ENCODE results near the gene BIRC5.
"Not testable (repeated sequence)": the region's sequence is repeated elsewhere in the genome, so short reads cannot be mapped to it uniquely, and the experiment has no call there.

The BIRC5 gene

GRCh38 chr17:78223765-78224164 lies 9.7 kb downstream of the BIRC5 start:
- no peak for DNase-seq (ENCODE audit: extremely low spot score, insufficient read length, low read depth)
- no peak for FAIRE-seq

GRCh38 chr17:78224231-78225087 lies 10.4 kb downstream of the BIRC5 start:
- FAIRE-seq, result no peak
- no peak for DNase-seq (ENCODE audit: extremely low spot score, insufficient read length, low read depth)

GRCh38 chr17:78225088-78225865 lies 11.2 kb downstream of the BIRC5 start:
- no peak for DNase-seq (ENCODE audit: extremely low spot score, insufficient read length, low read depth)
- FAIRE-seq, result no peak

GRCh38 chr17:78226055-78226758 lies 12.2 kb downstream of the BIRC5 start:
- DNase-seq (ENCODE audit: extremely low spot score, insufficient read length, low read depth), result no peak
- no peak for FAIRE-seq

- FAIRE-seq (no peak), DNase-seq (ENCODE audit: extremely low spot score, insufficient read length, low read depth) (no peak)
Measured at GRCh38 chr17:78226759-78227454, 12.9 kb downstream of the BIRC5 start.

GRCh38 chr17:78227455-78227916 lies 13.4 kb downstream of the BIRC5 start:
- FAIRE-seq (no peak), DNase-seq (ENCODE audit: extremely low spot score, insufficient read length, low read depth) (no peak)

- no peak for FAIRE-seq
- DNase-seq (ENCODE audit: extremely low spot score, insufficient read length, low read depth), result no peak
Measured at GRCh38 chr17:78228176-78228575, 14.1 kb downstream of the BIRC5 start.

- DNase-seq (ENCODE audit: extremely low spot score, insufficient read length, low read depth), result no peak
Measured at GRCh38 chr17:78230252-78230962, 16.4 kb downstream of the BIRC5 start.

GRCh38 chr17:78230996-78231935 lies 17.2 kb downstream of the BIRC5 start, which contains the start of gene TMEM235:
Gene TMEM235 (plus strand): TSS chr17:78231631. CDS start chr17:78232024, 393 bp downstream.
- FAIRE-seq, result no peak
- DNase-seq (ENCODE audit: extremely low spot score, insufficient read length, low read depth), result no peak

More at GRCh38 chr17:78230252-78230962, 16.4 kb downstream of the BIRC5 start:
- no peak for FAIRE-seq

- FAIRE-seq, result no peak
- DNase-seq (ENCODE audit: extremely low spot score, insufficient read length, low read depth), result no peak
Measured at GRCh38 chr17:78231991-78232858, 18.2 kb downstream of the BIRC5 start.

GRCh38 chr17:78232859-78233173 lies 18.8 kb downstream of the BIRC5 start:
- no peak for DNase-seq (ENCODE audit: extremely low spot score, insufficient read length, low read depth)
- FAIRE-seq, result no peak

GRCh38 chr17:78233678-78234077 lies 19.6 kb downstream of the BIRC5 start:
- no peak for FAIRE-seq
- no peak for DNase-seq (ENCODE audit: extremely low spot score, insufficient read length, low read depth)

GRCh38 chr17:78234261-78234865 lies 20.3 kb downstream of the BIRC5 start:
- FAIRE-seq (no peak), DNase-seq (ENCODE audit: extremely low spot score, insufficient read length, low read depth) (no peak)

- not testable (repeated sequence) for DNase-seq (ENCODE audit: extremely low spot score, insufficient read length, low read depth); FAIRE-seq
Measured at GRCh38 chr17:78235022-78235421, 21.0 kb downstream of the BIRC5 start.

- FAIRE-seq, result no peak
Measured at GRCh38 chr17:78235885-78236284, 21.8 kb downstream of the BIRC5 start.

GRCh38 chr17:78236362-78237127 lies 22.5 kb downstream of the BIRC5 start:
- DNase-seq (ENCODE audit: extremely low spot score, insufficient read length, low read depth) (no peak), FAIRE-seq (no peak)

More at GRCh38 chr17:78235885-78236284, 21.8 kb downstream of the BIRC5 start:
- DNase-seq (ENCODE audit: extremely low spot score, insufficient read length, low read depth), result no peak

Measured in GM18507 (cell line).